ENCODE measurements around the gene NOL12. TPM values are rescaled to one million over a fixed set of nuclear protein-coding genes. Genes with fewer than 3 reads are reported as not detected.

Gene NOL12
- total and polyA plus RNA-seq, 10 donors = 24.0 to 55.3 (median 30.7) TPM

- DNase-seq = no peak
- H3K4me1 ChIP-seq = peaks cover 6 to 80% (median 54%) of the 10 kb centered on the region in 6 donors
- no peaks in the 10 kb centered on the region for H3K9me3 ChIP-seq
- intact Hi-C loops (cut with DNase I; ENCODE audit: low total_unique reads) = no loop called here
- H3K36me3 ChIP-seq = no peaks in the 10 kb centered on the region
- TF ChIP-seq POLR2AphosphoS5 (IDR thresholded peaks at IDR 0.05) (no peak), CTCF (IDR thresholded peaks at IDR 0.05 in 8 of 11, conservative IDR thresholded peaks at IDR 0.05 in 3 of 11) (no peak), POLR2A (IDR thresholded peaks at IDR 0.05) (no peak)
- peak overlapping the region in 2 of 8 donors; percentile 8 to 91 for H3K27ac ChIP-seq
- H3K4me3 ChIP-seq = no peak overlapping the region
- 72 to 81% (median 75%) methylated on average over 13 to 16 of the region's 16 CpGs for WGBS, 5 donors
- H3K27me3 ChIP-seq (replicated peaks in 1 of 7) = no peaks in the 10 kb centered on the region
Observed at GRCh38 chr22:37742376-37743171, 56.4 kb downstream of the NOL12 start.

Small RNA genes lying within 50 kb of the gene (small RNA-seq; reads per million reads assigned to genes)
- gene RN7SL385P = 0 reads per million in 4 donors

Other genes starting within 250 kb of the NOL12 start
- 100 to 1,000 TPM in 4 of 7 donors, 10 to 100 TPM in 3; 93.5 to 138 (median 101) TPM for gene MFNG, start 200.0 kb upstream of the NOL12 start, total RNA-seq
- 10 to 100 TPM; 38.7 to 65.8 (median 51.1) TPM for gene MFNG, start 200.0 kb upstream of the NOL12 start, polyA plus RNA-seq
- gene CARD10, start 166.9 kb upstream of the NOL12 start, total RNA-seq = 10 to 100 TPM in 4 of 7 donors, 1 to 10 TPM in 3; 6.9 to 12.5 (median 11.3) TPM
- gene CARD10, start 166.9 kb upstream of the NOL12 start, polyA plus RNA-seq = 1 to 10 TPM; 2.5 to 9.1 (median 5.7) TPM
- 10 to 100 TPM; 13.2 to 35.7 (median 22.4) TPM for gene CDC42EP1, start 125.9 kb upstream of the NOL12 start, total RNA-seq
- 10 to 100 TPM in 1 of 3 donors, 1 to 10 TPM in 2; 4.6 to 13.7 (median 4.8) TPM for gene CDC42EP1, start 125.9 kb upstream of the NOL12 start, polyA plus RNA-seq
- 10 to 100 TPM in 5 of 7 donors, 1 to 10 TPM in 1, not detected in 1; 3.9 to 22.8 (median 12.8) TPM for gene LGALS2, start 106.3 kb upstream of the NOL12 start, total RNA-seq
- gene LGALS2, start 106.3 kb upstream of the NOL12 start, polyA plus RNA-seq = 10 to 100 TPM; 21.1 to 41.8 (median 25.5) TPM
- 100 to 1,000 TPM in 1 of 7 donors, 10 to 100 TPM in 6; 67.6 to 115 (median 82.6) TPM for gene GGA1, start 77.5 kb upstream of the NOL12 start, total RNA-seq
- gene GGA1, start 77.5 kb upstream of the NOL12 start, polyA plus RNA-seq = 100 to 1,000 TPM in 2 of 3 donors, 10 to 100 TPM in 1; 43.4 to 134 (median 121) TPM
- 10 to 100 TPM; 38.0 to 78.9 (median 61.2) TPM for gene SH3BP1, start 46.7 kb upstream of the NOL12 start, total RNA-seq
- 10 to 100 TPM; 17.7 to 51.7 (median 35.2) TPM for gene SH3BP1, start 46.7 kb upstream of the NOL12 start, polyA plus RNA-seq
- gene PDXP, start 27.6 kb upstream of the NOL12 start, total RNA-seq = 10 to 100 TPM in 5 of 7 donors, 1 to 10 TPM in 2; 9.3 to 17.8 (median 11.2) TPM
- 10 to 100 TPM; 14.7 to 26.6 (median 15.4) TPM for gene PDXP, start 27.6 kb upstream of the NOL12 start, polyA plus RNA-seq
- 100 to 1,000 TPM; 158 to 544 (median 389) TPM for gene LGALS1, start 10.7 kb upstream of the NOL12 start, total RNA-seq
- 100 to 1,000 TPM; 371 to 519 (median 445) TPM for gene LGALS1, start 10.7 kb upstream of the NOL12 start, polyA plus RNA-seq
- 100 to 1,000 TPM in 5 of 7 donors, 10 to 100 TPM in 2; 69.9 to 151 (median 106) TPM for gene TRIOBP, start 10.7 kb downstream of the NOL12 start, total RNA-seq
- gene TRIOBP, start 10.7 kb downstream of the NOL12 start, polyA plus RNA-seq = 10 to 100 TPM; 24.6 to 62.0 (median 34.2) TPM
- gene GCAT, start 121.6 kb downstream of the NOL12 start, total RNA-seq = 1 to 10 TPM in 5 of 7 donors, under 1 TPM in 1, not detected in 1; 0.94 to 2.2 (median 1.7) TPM
- 1 to 10 TPM; 1.7 to 3.9 (median 1.9) TPM for gene GCAT, start 121.6 kb downstream of the NOL12 start, polyA plus RNA-seq
- not detected for gene GALR3, start 137.0 kb downstream of the NOL12 start, total RNA-seq
- not detected for gene GALR3, start 137.0 kb downstream of the NOL12 start, polyA plus RNA-seq
- 10 to 100 TPM; 14.5 to 31.0 (median 15.3) TPM for gene ANKRD54, start 158.0 kb downstream of the NOL12 start, total RNA-seq
- 10 to 100 TPM; 15.7 to 17.5 (median 15.8) TPM for gene ANKRD54, start 158.0 kb downstream of the NOL12 start, polyA plus RNA-seq
- gene EIF3L, start 163.1 kb downstream of the NOL12 start, total RNA-seq = 100 to 1,000 TPM; 254 to 407 (median 337) TPM
- 100 to 1,000 TPM; 275 to 364 (median 331) TPM for gene EIF3L, start 163.1 kb downstream of the NOL12 start, polyA plus RNA-seq
- 10 to 100 TPM; 15.7 to 29.4 (median 21.8) TPM for gene MICALL1, start 220.0 kb downstream of the NOL12 start, total RNA-seq
- 10 to 100 TPM in 1 of 3 donors, 1 to 10 TPM in 2; 3.8 to 11.6 (median 4.1) TPM for gene MICALL1, start 220.0 kb downstream of the NOL12 start, polyA plus RNA-seq

All from spleen (tissue), 11 donors.